Mesendoderm (in vitro differentiated cells): ENCODE data around the gene AGBL1.

Experiments used
- DNase-seq: peaks from one replicate; pipeline ENCODE4 v3.0.0; 2013
- H2AK5ac ChIP-seq: 2 replicates; pipeline ENCODE4 v1.6.1; 2013; ENCODE audit warnings: low read length, inconsistent platforms
- H2BK120ac ChIP-seq: 2 replicates; pipeline ENCODE4 v1.6.1; 2013; ENCODE audit warnings: low read depth, mild to moderate bottlenecking, low read length, moderate library complexity, mixed read lengths
- H2BK15ac ChIP-seq: replicated peaks from 2 replicates; pipeline ENCODE4 v1.6.1; 2013; ENCODE audit warnings: low read depth, mild to moderate bottlenecking, moderate library complexity
- H2BK5ac ChIP-seq: 2 replicates; pipeline ENCODE4 v1.6.1; 2013; ENCODE audit warnings: low read length, inconsistent platforms
- H3K18ac ChIP-seq: 2 replicates; pipeline ENCODE4 v1.6.1; 2013; ENCODE audit warnings: mild to moderate bottlenecking, low read length, mixed read lengths
- H3K23ac ChIP-seq: one replicate; pipeline ENCODE4 v1.6.1; 2013; ENCODE audit warnings: low read length
- H3K27ac ChIP-seq: 2 replicates; pipeline ENCODE4 v1.5.1; 2013; ENCODE audit warnings: low read depth, mild to moderate bottlenecking, inconsistent platforms, low read length, moderate library complexity
- H3K27me3 ChIP-seq: 2 replicates; pipeline ENCODE4 v1.6.1; 2013; ENCODE audit warnings: low read length, control low read depth, mild to moderate bottlenecking, inconsistent platforms; ENCODE audit not compliant: insufficient read depth, poor library complexity
- H3K36me3 ChIP-seq: 2 replicates; pipeline ENCODE4 v1.6.1; 2013; ENCODE audit warnings: low read length, inconsistent platforms; ENCODE audit not compliant: control insufficient read depth, insufficient read depth
- H3K4ac ChIP-seq: one replicate; pipeline ENCODE4 v1.6.1; 2013; ENCODE audit warnings: low read depth, mild to moderate bottlenecking, low read length, moderate library complexity
- H3K4me1 ChIP-seq: 2 replicates; pipeline ENCODE4 v1.6.1; 2013; ENCODE audit warnings: low read depth, low read length, inconsistent platforms; ENCODE audit not compliant: control insufficient read depth
- H3K4me2 ChIP-seq: 2 replicates; pipeline ENCODE4 v1.6.1; 2013; ENCODE audit warnings: low read length
- H3K4me3 ChIP-seq: 2 replicates; pipeline ENCODE4 v1.5.1; 2013; ENCODE audit warnings: mild to moderate bottlenecking, low read length
- H3K56ac ChIP-seq: one replicate; pipeline ENCODE4 v1.6.1; 2013; ENCODE audit warnings: low read length
- H3K79me1 ChIP-seq: 2 replicates; pipeline ENCODE4 v1.6.1; 2013; ENCODE audit warnings: low read length, inconsistent platforms
- H3K79me2 ChIP-seq: 2 replicates; pipeline ENCODE4 v1.6.1; 2013; ENCODE audit warnings: mild to moderate bottlenecking, low read length; ENCODE audit not compliant: control insufficient read depth, insufficient read depth
- H3K9ac ChIP-seq: 2 replicates; pipeline ENCODE4 v1.6.1; 2013; ENCODE audit warnings: low read length, inconsistent platforms
- H4K5ac ChIP-seq: one replicate; pipeline ENCODE4 v1.6.1; 2013; ENCODE audit warnings: low read length
- H4K8ac ChIP-seq: one replicate; pipeline ENCODE4 v1.6.1; 2013; ENCODE audit warnings: low read depth, mild to moderate bottlenecking, control low read depth, low read length, moderate library complexity
- WGBS: extraction: QIAGEN DNeasy Blood & Tissue Kit; methylation state at CpG from one replicate; pipeline ENCODE4 v1.1.7; 2013; ENCODE audit warnings: low lambda C conversion rate, missing lambda C conversion rate; ENCODE audit not compliant: insufficient coverage; ENCODE audit errors: extremely low coverage; 5-methylcytosine and 5-hydroxymethylcytosine counted together

Gene AGBL1

DNA sequence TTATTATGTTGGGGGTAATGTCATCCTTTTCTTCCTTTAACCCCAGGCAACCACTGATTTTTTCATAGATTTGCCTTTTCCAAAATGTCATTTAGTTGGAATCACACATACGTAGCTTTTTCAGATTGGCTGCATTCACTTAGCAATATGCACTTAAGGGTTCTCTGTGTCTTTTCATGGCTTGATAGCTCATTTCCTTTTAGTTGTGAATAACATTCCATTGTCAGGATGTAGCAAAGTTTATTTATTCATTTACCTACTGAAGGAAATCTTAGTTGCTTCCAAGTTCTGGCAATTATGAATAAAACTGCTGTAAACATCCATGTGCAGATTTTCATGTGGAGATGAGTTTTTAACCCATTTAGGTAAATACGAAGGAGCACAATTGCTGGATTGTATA lies 125.4 kb downstream of the AGBL1 start:
- H3K56ac ChIP-seq, result no peak overlapping the region
- no peak overlapping the region for H3K18ac ChIP-seq
- H3K23ac ChIP-seq, result no peak overlapping the region
- H2BK120ac ChIP-seq, result no peak overlapping the region
- no peaks in the 10 kb centered on the region for H3K4me1 ChIP-seq
- H3K27ac ChIP-seq, result no peak overlapping the region
- no peaks in the 10 kb centered on the region for H3K79me1 ChIP-seq
- no peak overlapping the region for H3K4me3 ChIP-seq
- no peak overlapping the region for H4K8ac ChIP-seq
- no CpG with 5 or more reads among the region's 2 CpGs for WGBS
- no peak overlapping the region for H3K4ac ChIP-seq
- H3K36me3 ChIP-seq, result no peaks in the 10 kb centered on the region
- H4K5ac ChIP-seq, result no peak overlapping the region
- H3K79me2 ChIP-seq, result no peaks in the 10 kb centered on the region
- H2AK5ac ChIP-seq, result no peak overlapping the region
- H2BK15ac ChIP-seq, result no peak overlapping the region
- H2BK5ac ChIP-seq, result no peak overlapping the region
- H3K4me2 ChIP-seq, result no peak overlapping the region
- no peak for DNase-seq
- no peak overlapping the region for H3K9ac ChIP-seq
- no peaks in the 10 kb centered on the region for H3K27me3 ChIP-seq

- no peak for DNase-seq
- no peak overlapping the region for H2BK120ac ChIP-seq
These were observed 133.7 kb downstream of the AGBL1 start for GRCh38 chr15:86213420-86213819.

GRCh38 chr15:86213888-86214287 lies 134.2 kb downstream of the AGBL1 start:
- H2AK5ac ChIP-seq, result no peak overlapping the region
- no peak overlapping the region for H2BK120ac ChIP-seq
- no peaks in the 10 kb centered on the region for H3K79me1 ChIP-seq
- no peaks in the 10 kb centered on the region for H3K4me1 ChIP-seq
- no peak overlapping the region for H2BK15ac ChIP-seq
- no peak overlapping the region for H4K5ac ChIP-seq
- no peak for DNase-seq
- H3K36me3 ChIP-seq, result no peaks in the 10 kb centered on the region
- H3K4me3 ChIP-seq, result no peak overlapping the region
- no peak overlapping the region for H3K18ac ChIP-seq
- no peak overlapping the region for H3K4ac ChIP-seq
- no peak overlapping the region for H3K23ac ChIP-seq
- no peak overlapping the region for H4K8ac ChIP-seq
- H3K27me3 ChIP-seq, result no peaks in the 10 kb centered on the region
- no peaks in the 10 kb centered on the region for H3K79me2 ChIP-seq
- H3K56ac ChIP-seq, result no peak overlapping the region
- no peak overlapping the region for H2BK5ac ChIP-seq
- no peak overlapping the region for H3K9ac ChIP-seq
- WGBS, result no CpG with 5 or more reads among the region's 2 CpGs
- no peak overlapping the region for H3K4me2 ChIP-seq
- H3K27ac ChIP-seq, result no peak overlapping the region

More at GRCh38 chr15:86213420-86213819, 133.7 kb downstream of the AGBL1 start:
- WGBS, result no CpG with 5 or more reads among the region's 3 CpGs
- Histone ChIP-seq H3K27ac (no peak overlapping the region), H3K4ac (no peak overlapping the region), H3K4me2 (no peak overlapping the region), H3K9ac (no peak overlapping the region), H3K56ac (no peak overlapping the region), H2BK5ac (no peak overlapping the region), H3K23ac (no peak overlapping the region), H3K79me1 (no peaks in the 10 kb centered on the region), H2BK15ac (no peak overlapping the region), H3K36me3 (no peaks in the 10 kb centered on the region), H2AK5ac (no peak overlapping the region), H3K27me3 (no peaks in the 10 kb centered on the region), H3K79me2 (no peaks in the 10 kb centered on the region), H3K4me3 (no peak overlapping the region), H4K5ac (no peak overlapping the region), H4K8ac (no peak overlapping the region), H3K4me1 (no peaks in the 10 kb centered on the region), H3K18ac (no peak overlapping the region)

DNA sequence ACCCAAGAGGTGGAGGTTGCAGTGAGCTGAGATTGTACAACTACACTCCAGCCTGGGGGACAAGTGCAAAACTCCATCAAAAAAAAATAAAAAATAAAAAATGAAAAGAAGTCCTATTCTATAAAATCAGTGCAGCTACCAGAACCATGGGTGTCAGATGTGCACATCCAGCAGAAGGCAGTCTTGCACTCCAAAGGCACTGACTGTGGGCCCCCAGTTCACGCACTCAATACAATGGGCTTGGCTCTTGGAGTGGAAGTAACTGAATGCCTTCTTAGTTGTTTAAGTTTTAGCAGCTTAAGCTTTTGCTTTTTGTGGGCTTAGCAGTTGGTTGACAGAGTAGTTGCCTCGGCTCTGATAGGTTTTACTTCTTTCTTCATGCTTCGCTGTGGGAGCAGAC lies 141.4 kb downstream of the AGBL1 start:
- no CpG with 5 or more reads among the region's 3 CpGs for WGBS
- H3K56ac ChIP-seq, result no peak overlapping the region
- H3K4me3 ChIP-seq, result no peak overlapping the region
- peaks cover 1% of the 10 kb centered on the region for H3K4me1 ChIP-seq
- H2BK15ac ChIP-seq, result no peak overlapping the region
- H3K4ac ChIP-seq, result no peak overlapping the region
- H3K79me2 ChIP-seq, result no peaks in the 10 kb centered on the region
- no peaks in the 10 kb centered on the region for H3K79me1 ChIP-seq
- no peaks in the 10 kb centered on the region for H3K36me3 ChIP-seq
- no peak overlapping the region for H3K9ac ChIP-seq
- H2BK5ac ChIP-seq, result no peak overlapping the region
- no peak overlapping the region for H4K5ac ChIP-seq
- no peak overlapping the region for H3K23ac ChIP-seq
- H3K27me3 ChIP-seq, result no peaks in the 10 kb centered on the region
- no peak overlapping the region for H3K4me2 ChIP-seq
- no peak overlapping the region for H2BK120ac ChIP-seq
- no peak overlapping the region for H2AK5ac ChIP-seq
- H3K27ac ChIP-seq, result no peak overlapping the region
- no peak overlapping the region for H3K18ac ChIP-seq
- no peak for DNase-seq
- H4K8ac ChIP-seq, result no peak overlapping the region

GRCh38 chr15:86229306-86229705 lies 149.6 kb downstream of the AGBL1 start:
- Histone ChIP-seq H4K8ac (no peak overlapping the region), H4K5ac (no peak overlapping the region), H2AK5ac (no peak overlapping the region), H3K36me3 (no peaks in the 10 kb centered on the region), H2BK120ac (no peak overlapping the region), H3K4ac (no peak overlapping the region), H3K27ac (no peak overlapping the region), H3K79me1 (no peaks in the 10 kb centered on the region), H2BK5ac (no peak overlapping the region), H3K4me2 (no peak overlapping the region), H3K4me3 (no peak overlapping the region), H3K18ac (no peak overlapping the region), H3K23ac (no peak overlapping the region), H3K9ac (no peak overlapping the region), H3K4me1 (peaks cover 4% of the 10 kb centered on the region), H3K79me2 (no peaks in the 10 kb centered on the region), H2BK15ac (no peak overlapping the region), H3K56ac (no peak overlapping the region), H3K27me3 (no peaks in the 10 kb centered on the region)
- no CpG with 5 or more reads among the region's 2 CpGs for WGBS
- DNase-seq, result peak; percentile 59

GRCh38 chr15:86229936-86230335 lies 150.3 kb downstream of the AGBL1 start:
- WGBS, result no CpG with 5 or more reads among the region's 6 CpGs
- H3K79me2 ChIP-seq, result no peaks in the 10 kb centered on the region

More at GRCh38 chr15:86229936-86230335, 150.3 kb downstream of the AGBL1 start:
- peak; percentile 66 for DNase-seq
- no peak overlapping the region for H3K23ac ChIP-seq
- peaks cover 4% of the 10 kb centered on the region for H3K4me1 ChIP-seq
- no peaks in the 10 kb centered on the region for H3K79me1 ChIP-seq
- H4K8ac ChIP-seq, result no peak overlapping the region
- H3K4me2 ChIP-seq, result no peak overlapping the region
- no peak overlapping the region for H2BK15ac ChIP-seq
- H4K5ac ChIP-seq, result no peak overlapping the region
- no peaks in the 10 kb centered on the region for H3K36me3 ChIP-seq
- no peak overlapping the region for H3K4me3 ChIP-seq
- H3K27me3 ChIP-seq, result no peaks in the 10 kb centered on the region
- H3K27ac ChIP-seq, result no peak overlapping the region
- H2AK5ac ChIP-seq, result no peak overlapping the region
- no peak overlapping the region for H3K56ac ChIP-seq
- no peak overlapping the region for H3K18ac ChIP-seq
- no peak overlapping the region for H2BK120ac ChIP-seq
- no peak overlapping the region for H2BK5ac ChIP-seq
- no peak overlapping the region for H3K4ac ChIP-seq
- no peak overlapping the region for H3K9ac ChIP-seq
